ENCODE measurements around the gene LIG1. TPM values are rescaled to one million over a fixed set of nuclear protein-coding genes. Genes with fewer than 3 reads are reported as not detected.

LIG1 gene
- total and polyA plus RNA-seq, 9 of the 15 experiments (the other 6 are each of a cell fraction or from before 2014, with no cell fraction given), result 9.6 to 114 (median 71.1) TPM

- TF ChIP-seq RFX5 (IDR thresholded peaks at IDR 0.05; ENCODE audit: low read depth, low read length) (no peak), ZNF232 (CRISPR knock-in tag; IDR thresholded peaks at IDR 0.05) (no peak), ZNF583 (CRISPR knock-in tag; IDR thresholded peaks at IDR 0.05) (peak; percentile 28; the same call in 1 of the 2 replicates), ZNF668 (CRISPR knock-in tag; IDR thresholded peaks at IDR 0.05) (no peak), SMAD1 (IDR thresholded peaks at IDR 0.05; ENCODE audit: low read depth, low read length, partially characterized antibody) (no peak), HMGXB4 (CRISPR knock-in tag; IDR thresholded peaks at IDR 0.05) (peak; percentile 66), CHD4 (IDR thresholded peaks at IDR 0.05; ENCODE audit: insufficient read depth, insufficient replicate concordance, low read depth, low read length, poor library complexity, severe bottlenecking) (no peak), DACH1 (IDR thresholded peaks at IDR 0.05; ENCODE audit: partially characterized antibody) (no peak), ATF3 (IDR thresholded peaks at IDR 0.05) (no peak), ATF3 (CRISPR knock-in tag; conservative IDR thresholded peaks at IDR 0.05) (no peak), MTA1 (IDR thresholded peaks at IDR 0.05; ENCODE audit: borderline replicate concordance) (no peak; the same call in 1 of the 2 replicates), SREBF1 (IDR thresholded peaks at IDR 0.05; ENCODE audit: borderline replicate concordance, low read depth, low read length) (no peak), PRPF4 (IDR thresholded peaks at IDR 0.05; ENCODE audit: insufficient read depth, low read depth, low read length, poor library complexity, severe bottlenecking) (no peak), CTCFL (IDR thresholded peaks at IDR 0.05; ENCODE audit: borderline replicate concordance, insufficient read depth, low read depth, low read length, poor library complexity, severe bottlenecking) (no peak), ZNF696 (CRISPR knock-in tag; conservative IDR thresholded peaks at IDR 0.05) (no peak), E2F6 (IDR thresholded peaks at IDR 0.05; ENCODE audit: borderline replicate concordance in 1 of 2, extremely low read depth in 1 of 2, insufficient read depth in 1 of 2, insufficient read length in 1 of 2, low read depth in 1 of 2, low read length in 1 of 2, poor library complexity in 1 of 2, severe bottlenecking in 1 of 2) (peak; percentile 17 to 66), GABPA (tag; conservative IDR thresholded peaks at IDR 0.05; ENCODE audit: low read depth) (peak; percentile 5; the same call in 1 of the 2 replicates), EP400 (IDR thresholded peaks at IDR 0.05) (peak; percentile 74; the same call in 1 of the 2 replicates), SIN3B (IDR thresholded peaks at IDR 0.05; ENCODE audit: low read depth) (peak; percentile 36; the same call in 1 of the 2 replicates), ZFPM2 (CRISPR knock-in tag; IDR thresholded peaks at IDR 0.05) (no peak)
Measured at GRCh38 chr19:48169939-48170803, at the start of gene LIG1, which contains the start of gene ZSWIM9 (continued).

All from K562 (cell line).